Spleen (tissue), 11 donors: ENCODE measurements around the gene MRPL37. TPM values are rescaled to one million over a fixed set of nuclear protein-coding genes. Genes with fewer than 3 reads are reported as not detected.
A peak's percentile ranks its signal among the peaks of the same experiment; 100 is the strongest.

Experiments
- DNase-seq: peaks from one replicate; pipeline ENCODE4 v3.0.0-alpha.2; 2020
- H3K27ac ChIP-seq, 8 donors: fragments of 200-600 bp; sonication (generic) in 7 of 8; 1 replicate in 4 of 8; 2 replicates in 4 of 8; pipeline versions ENCODE4 v1.5.0 to v1.8.0; 2016 to 2021; ENCODE audit warnings: inconsistent platforms in 4 of 8, mild to moderate bottlenecking in 4 of 8, moderate library complexity in 1 of 8
- H3K27me3 ChIP-seq, 7 donors: fragments of 200-600 bp; sonication (generic) in 6 of 7; replicated peaks in 1 of 7; 1 replicate in 4 of 7; 2 replicates in 3 of 7; pipeline versions ENCODE4 v1.5.0 to v1.8.0; 2016 to 2021; ENCODE audit warnings: inconsistent platforms in 3 of 7, mild to moderate bottlenecking in 1 of 7
- H3K36me3 ChIP-seq, 6 donors: fragments of 200-600 bp; sonication (generic) in 5 of 6; 1 replicate in 4 of 6; 2 replicates in 2 of 6; pipeline versions ENCODE4 v1.5.0 to v1.8.0; 2016 to 2021; ENCODE audit warnings: inconsistent platforms in 2 of 6
- H3K4me1 ChIP-seq, 6 donors: fragments of 200-600 bp; sonication (generic) in 5 of 6; 1 replicate in 3 of 6; 2 replicates in 3 of 6; pipeline versions ENCODE4 v1.5.0 to v1.8.0; 2016 to 2021; ENCODE audit warnings: inconsistent platforms in 3 of 6
- H3K4me3 ChIP-seq, 8 donors: fragments of 200-600 bp; sonication (generic) in 7 of 8; 1 replicate in 4 of 8; 2 replicates in 4 of 8; pipeline versions ENCODE4 v1.5.0 to v1.8.0; 2016 to 2021; ENCODE audit warnings: inconsistent platforms in 4 of 8, mild to moderate bottlenecking in 4 of 8, moderate library complexity in 2 of 8
- H3K9me3 ChIP-seq, 8 donors: fragments of 200-600 bp; sonication (generic) in 7 of 8; 1 replicate in 4 of 8; 2 replicates in 4 of 8; pipeline versions ENCODE4 v1.5.0 to v1.8.0; 2016 to 2021; ENCODE audit warnings: inconsistent platforms in 4 of 8
- POLR2A ChIP-seq, 3 donors: fragments of 450-650 bp; IDR thresholded peaks; one replicate each; pipeline ENCODE4 v1.5.1; 2017; ENCODE audit warnings: antibody characterized with exemption in 3 of 3, mild to moderate bottlenecking in 1 of 3
- POLR2AphosphoS5 ChIP-seq, 3 donors: sonication (generic); formaldehyde crosslinking; IDR thresholded peaks; one replicate each; pipeline ENCODE4 v1.5.1; 2017; ENCODE audit warnings: antibody characterized with exemption in 3 of 3
- WGBS, 5 donors: extraction: QIAGEN DNeasy Blood & Tissue Kit in 3 of 5; methylation state at CpG; one replicate each; pipeline versions ENCODE4 v1.1.5 to v1.1.7; 2013 to 2018; 5-methylcytosine and 5-hydroxymethylcytosine counted together
- intact Hi-C: fragments of 100-400 bp; cut with DNase I; formaldehyde crosslinking; loops from one replicate; pipeline ENCODE4 v1.15.0; 2023; ENCODE audit warnings: low total_unique reads
- polyA plus RNA-seq, 3 donors: library from polyadenylated mRNA; stranded (reverse); fragments of 200-250 nt; gene quantifications; one replicate each; pipeline ENCODE4 v1.2.1, GENCODE V29; 2013
- total RNA-seq, 7 donors: library from RNA; depleted of rRNA in 3 of 7; stranded (reverse); fragments of >200 nt in 3 of 7; fragmentation: NEBNext Ultra II Directional in 4 of 7; extraction: Animal tissue kit (Norgen Biotek cat#: 25700) in 4 of 7; gene quantifications; one replicate each; pipeline versions ENCODE4 v1.1.0 to v1.2.1, GENCODE V29; 2016 to 2021
- TF ChIP-seq, protein P1 (sequence below), 11 experiments: fragments of 200-600 bp in 7 of 11; fragments of 450-650 bp in 4 of 11; sonication (generic) in 4 of 11; IDR thresholded peaks in 8 of 11; conservative IDR thresholded peaks in 3 of 11; 1 replicate in 7 of 11; 2 replicates in 4 of 11; pipeline versions ENCODE4 v1.4.0 to v1.8.0; 2016 to 2021; ENCODE audit warnings: antibody characterized with exemption in 11 of 11, inconsistent platforms in 4 of 11, mild to moderate bottlenecking in 1 of 11
- donor health status: healthy with polysubstance abuse.
- donor health status: DM: no; HTN: no; CAD: no; lungs with moderate emphysema.
- donor health status: DM: no; HTN: no; CAD: no.
- donor health status: Bipolar disorder and iron deficiency.
- donor health status: healthy.
- donor health status: DM: no; HTN: no; CAD: no.
- donor health status: DM: yes; HTN: yes; CAD: no.

The MRPL37 gene
- total and polyA plus RNA-seq, 10 donors, result 20.4 to 55.9 (median 43.3) TPM

GRCh38 chr1:54153535-54154439, 46.2 kb upstream of the MRPL37 start:
- H3K9me3 ChIP-seq, result no peaks in the 10 kb centered on the region
- H3K4me3 ChIP-seq, result no peak overlapping the region
- DNase-seq, result peak; percentile 47
- H3K27me3 ChIP-seq, result no peaks in the 10 kb centered on the region
- 61 to 76% (median 69%) methylated on average over 18 to 19 of the region's 19 CpGs for WGBS, 5 donors
- peaks cover 0 to 11% (median 0%) of the 10 kb centered on the region in 6 donors for H3K4me1 ChIP-seq
- H3K36me3 ChIP-seq, result no peaks in the 10 kb centered on the region
- peak overlapping the region in 1 of 8 donors; percentile 8 for H3K27ac ChIP-seq
- intact Hi-C loops, result no loop called here
- TF ChIP-seq POLR2AphosphoS5 (IDR thresholded peaks at IDR 0.05) (no peak), POLR2A (IDR thresholded peaks at IDR 0.05) (no peak)
- TF ChIP-seq, protein P1, sequence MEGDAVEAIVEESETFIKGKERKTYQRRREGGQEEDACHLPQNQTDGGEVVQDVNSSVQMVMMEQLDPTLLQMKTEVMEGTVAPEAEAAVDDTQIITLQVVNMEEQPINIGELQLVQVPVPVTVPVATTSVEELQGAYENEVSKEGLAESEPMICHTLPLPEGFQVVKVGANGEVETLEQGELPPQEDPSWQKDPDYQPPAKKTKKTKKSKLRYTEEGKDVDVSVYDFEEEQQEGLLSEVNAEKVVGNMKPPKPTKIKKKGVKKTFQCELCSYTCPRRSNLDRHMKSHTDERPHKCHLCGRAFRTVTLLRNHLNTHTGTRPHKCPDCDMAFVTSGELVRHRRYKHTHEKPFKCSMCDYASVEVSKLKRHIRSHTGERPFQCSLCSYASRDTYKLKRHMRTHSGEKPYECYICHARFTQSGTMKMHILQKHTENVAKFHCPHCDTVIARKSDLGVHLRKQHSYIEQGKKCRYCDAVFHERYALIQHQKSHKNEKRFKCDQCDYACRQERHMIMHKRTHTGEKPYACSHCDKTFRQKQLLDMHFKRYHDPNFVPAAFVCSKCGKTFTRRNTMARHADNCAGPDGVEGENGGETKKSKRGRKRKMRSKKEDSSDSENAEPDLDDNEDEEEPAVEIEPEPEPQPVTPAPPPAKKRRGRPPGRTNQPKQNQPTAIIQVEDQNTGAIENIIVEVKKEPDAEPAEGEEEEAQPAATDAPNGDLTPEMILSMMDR (IDR thresholded peaks at IDR 0.05 in 8 of 11, conservative IDR thresholded peaks at IDR 0.05 in 3 of 11), result no peak

DNA sequence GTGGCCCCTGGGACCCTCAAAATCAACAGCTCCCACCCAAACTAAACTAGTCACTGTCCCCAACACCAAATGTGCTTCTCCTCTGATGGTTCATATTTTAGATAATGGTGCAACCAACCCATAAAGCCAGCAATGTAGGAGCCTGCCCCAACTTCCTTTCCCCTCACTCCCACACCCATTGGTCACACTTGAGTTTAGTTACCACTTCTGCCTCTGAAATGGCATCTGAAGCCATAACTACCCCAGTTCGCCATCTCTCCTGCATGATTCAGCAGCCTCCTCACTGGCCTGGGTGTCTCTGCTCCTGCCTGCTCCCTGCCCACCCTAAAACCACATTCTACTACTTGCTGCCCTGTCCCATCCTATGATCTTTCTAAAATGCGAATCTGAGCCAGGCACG, 43.8 kb upstream of the MRPL37 start:
- no peak for TF ChIP-seq POLR2A (IDR thresholded peaks at IDR 0.05)
- TF ChIP-seq POLR2AphosphoS5 (IDR thresholded peaks at IDR 0.05), result no peak
- TF ChIP-seq, protein P1 (IDR thresholded peaks at IDR 0.05 in 8 of 11, conservative IDR thresholded peaks at IDR 0.05 in 3 of 11), result no peak
- Histone ChIP-seq H3K36me3 (no peaks in the 10 kb centered on the region), H3K27ac (no peak overlapping the region), H3K27me3 (no peaks in the 10 kb centered on the region), H3K9me3 (no peaks in the 10 kb centered on the region), H3K4me1 (peaks cover 0 to 19% (median 6%) of the 10 kb centered on the region in 6 donors), H3K4me3 (no peak overlapping the region)
- WGBS, 5 donors, result 81 to 94% (median 86%) methylated on average over 3 of the region's 3 CpGs
- intact Hi-C loops, result no loop called here
- peak; percentile 18 for DNase-seq

- peak; percentile 58 for DNase-seq
- H3K4me1 ChIP-seq, result peaks cover 0 to 27% (median 9%) of the 10 kb centered on the region in 6 donors
- H3K9me3 ChIP-seq, result no peaks in the 10 kb centered on the region
- no peak overlapping the region for H3K4me3 ChIP-seq
- no peaks in the 10 kb centered on the region for H3K27me3 ChIP-seq
- intact Hi-C loops, result no loop called here
- H3K27ac ChIP-seq, result no peak overlapping the region
- H3K36me3 ChIP-seq, result no peaks in the 10 kb centered on the region
- TF ChIP-seq POLR2AphosphoS5 (IDR thresholded peaks at IDR 0.05), result no peak
- TF ChIP-seq, protein P1 (IDR thresholded peaks at IDR 0.05 in 8 of 11, conservative IDR thresholded peaks at IDR 0.05 in 3 of 11), result no peak
- no peak for TF ChIP-seq POLR2A (IDR thresholded peaks at IDR 0.05)
- 88 to 95% (median 90%) methylated on average over 7 of the region's 7 CpGs for WGBS, 5 donors
These were observed 43.0 kb upstream of the MRPL37 start for GRCh38 chr1:54156986-54157385.

DNA sequence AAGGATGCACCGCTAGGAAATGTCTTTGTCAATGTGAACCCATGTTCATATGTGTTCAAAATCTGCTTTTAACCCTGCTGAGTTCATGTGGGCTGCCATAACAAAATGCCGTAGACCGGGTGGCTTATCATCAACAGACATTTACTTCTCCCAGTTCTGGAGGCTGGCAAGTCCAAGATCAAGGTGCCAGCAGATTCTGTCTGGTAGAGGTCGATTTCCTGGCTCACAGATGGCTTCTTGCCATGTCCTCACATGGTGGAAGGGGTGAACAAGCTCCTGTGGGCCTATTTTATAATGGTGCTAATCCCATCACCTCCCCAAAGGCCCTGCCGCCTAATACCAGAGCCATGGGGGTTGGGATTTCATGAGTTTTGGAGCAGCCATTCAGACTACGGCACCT, 42.6 kb upstream of the MRPL37 start:
- peak; percentile 33 for DNase-seq
- Histone ChIP-seq H3K27me3 (no peaks in the 10 kb centered on the region), H3K4me3 (no peak overlapping the region), H3K27ac (no peak overlapping the region), H3K36me3 (no peaks in the 10 kb centered on the region), H3K4me1 (peaks cover 0 to 27% (median 9%) of the 10 kb centered on the region in 6 donors), H3K9me3 (no peaks in the 10 kb centered on the region)
- TF ChIP-seq POLR2AphosphoS5 (IDR thresholded peaks at IDR 0.05), result no peak
- no peak for TF ChIP-seq POLR2A (IDR thresholded peaks at IDR 0.05)
- TF ChIP-seq, protein P1 (IDR thresholded peaks at IDR 0.05 in 8 of 11, conservative IDR thresholded peaks at IDR 0.05 in 3 of 11), result no peak
- intact Hi-C loops, result no loop called here
- WGBS, 5 donors, result 82 to 97% (median 93%) methylated on average over 6 of the region's 6 CpGs
